HG02870 (cell line): ENCODE data around the gene ANKRD30B.
"Not testable (repeated sequence)": the region's sequence is repeated elsewhere in the genome, so short reads cannot be mapped to it uniquely, and the experiment has no call there.

Experiments
- ATAC-seq: cut with Tn5 transposase; IDR thresholded peaks from one replicate; pipeline ENCODE4 v1.9.1; 2021; ENCODE audit warnings: mild to moderate bottlenecking, moderate library complexity; ENCODE audit not compliant: unreplicated experiment

ANKRD30B gene

GRCh38 chr18:14855634-14856033 is 107.7 kb downstream of the ANKRD30B start:
- not testable (repeated sequence) for ATAC-seq

- not testable (repeated sequence) for ATAC-seq
Measured at GRCh38 chr18:14856256-14856655, 108.3 kb downstream of the ANKRD30B start.

GRCh38 chr18:14858514-14858913 is 110.5 kb downstream of the ANKRD30B start:
- ATAC-seq, result not testable (repeated sequence)

GRCh38 chr18:14859995-14860394 is 112.0 kb downstream of the ANKRD30B start:
- not testable (repeated sequence) for ATAC-seq

GRCh38 chr18:14866426-14866825 is 118.5 kb downstream of the ANKRD30B start:
- not testable (repeated sequence) for ATAC-seq

GRCh38 chr18:14867988-14868387 is 120.0 kb downstream of the ANKRD30B start:
- ATAC-seq, result not testable (repeated sequence)

GRCh38 chr18:14868825-14869224 is 120.9 kb downstream of the ANKRD30B start:
- not testable (repeated sequence) for ATAC-seq

- not testable (repeated sequence) for ATAC-seq
Measured at GRCh38 chr18:14878826-14879225, 130.9 kb downstream of the ANKRD30B start.

GRCh38 chr18:14900435-14900834 is 152.5 kb downstream of the ANKRD30B start:
- ATAC-seq, result no peak
